HEK293 (cell line): ENCODE data around the gene TRIM46.

Source experiments
- CTCF ChIA-PET: fragments of 350-600 bp; formaldehyde crosslinking; extraction: SDS; loops from one replicate; lab custom pipeline; 2021; ENCODE audit warnings: antibody characterized with exemption; lab: Yijun Ruan, JAX
- POLR2A ChIA-PET: fragments of 300-600 bp; formaldehyde crosslinking; extraction: SDS; loops from one replicate; lab custom pipeline; 2020; ENCODE audit warnings: antibody characterized with exemption, inconsistent platforms; lab: Yijun Ruan, JAX
- H3K27ac ChIP-seq: fragments of 200-500 bp; sonication (Bioruptor generic); 2 replicates; pipeline ENCODE4 v1.5.1; 2014; ENCODE audit warnings: low read depth, low read length, control low read depth, inconsistent platforms; ENCODE audit errors: extremely low read depth
- H3K36me3 ChIP-seq, 2 experiments: fragments of 200-500 bp in 1 of 2; sonication (Bioruptor generic) in 1 of 2; 1 replicate in 1 of 2; 2 replicates in 1 of 2; pipeline ENCODE4 v1.5.1; 2014 to 2017; ENCODE audit warnings: inconsistent platforms in 2 of 2, low read length in 2 of 2; ENCODE audit not compliant: control insufficient read depth in 2 of 2, insufficient read depth in 1 of 2
- H3K4me1 ChIP-seq: fragments of 200-500 bp; sonication (Bioruptor generic); 2 replicates; pipeline ENCODE4 v1.5.1; 2014; ENCODE audit warnings: mild to moderate bottlenecking, low read length, inconsistent platforms; ENCODE audit not compliant: control insufficient read depth, insufficient read depth
- H3K4me3 ChIP-seq: 2 replicates; pipeline ENCODE4 v1.5.1; 2011; ENCODE audit warnings: low read depth, mild to moderate bottlenecking, control low read depth, low read length, moderate library complexity
- H3K9me3 ChIP-seq: fragments of 200-500 bp; sonication (Bioruptor generic); 2 replicates; pipeline ENCODE4 v1.5.1; 2014; ENCODE audit warnings: low read depth, low read length, inconsistent platforms; ENCODE audit not compliant: control insufficient read depth, insufficient read depth
- GFI1B ChIP-seq: fragments of 450-650 bp; formaldehyde crosslinking; IDR thresholded peaks from 2 replicates; pipeline ENCODE4 v1.5.1; 2016; ENCODE audit warnings: missing biosample characterization, missing genetic modification characterization
- SP2 ChIP-seq: fragments of 450-650 bp; formaldehyde crosslinking; IDR thresholded peaks from 2 replicates; pipeline ENCODE4 v1.5.1; 2016; ENCODE audit warnings: missing biosample characterization, missing genetic modification characterization
- TCF7L2 ChIP-seq: IDR thresholded peaks from 2 replicates; pipeline ENCODE4 v1.6.1; 2011; ENCODE audit warnings: low read depth, mild to moderate bottlenecking, inconsistent platforms, low read length, moderate library complexity, borderline replicate concordance
- ZFP3 ChIP-seq: fragments of 450-650 bp; formaldehyde crosslinking; IDR thresholded peaks from 2 replicates; pipeline ENCODE4 v1.5.1; 2016; ENCODE audit warnings: low read depth, missing biosample characterization, missing genetic modification characterization
- ZNF10 ChIP-seq: fragments of 450-650 bp; formaldehyde crosslinking; IDR thresholded peaks from 2 replicates; pipeline ENCODE4 v1.5.1; 2017; ENCODE audit warnings: missing biosample characterization, missing genetic modification characterization
- ZNF114 ChIP-seq: fragments of 450-650 bp; formaldehyde crosslinking; IDR thresholded peaks from 2 replicates; pipeline ENCODE4 v1.5.0; 2017; ENCODE audit warnings: missing biosample characterization, missing genetic modification characterization
- ZNF157 ChIP-seq: fragments of 450-650 bp; formaldehyde crosslinking; IDR thresholded peaks from 2 replicates; pipeline ENCODE4 v1.5.1; 2016; ENCODE audit warnings: missing biosample characterization, missing genetic modification characterization
- ZNF18 ChIP-seq: fragments of 450-650 bp; formaldehyde crosslinking; IDR thresholded peaks from 2 replicates; pipeline ENCODE4 v1.5.1; 2016; ENCODE audit warnings: missing biosample characterization, missing genetic modification characterization
- ZNF501 ChIP-seq: fragments of 450-650 bp; formaldehyde crosslinking; IDR thresholded peaks from 2 replicates; pipeline ENCODE4 v1.5.1; 2016; ENCODE audit warnings: missing biosample characterization, missing genetic modification characterization
- ZNF521 ChIP-seq: fragments of 450-650 bp; formaldehyde crosslinking; IDR thresholded peaks from 2 replicates; pipeline ENCODE4 v1.5.1; 2017; ENCODE audit warnings: missing biosample characterization, mild to moderate bottlenecking, missing genetic modification characterization
- ZNF548 ChIP-seq: fragments of 450-650 bp; formaldehyde crosslinking; IDR thresholded peaks from 2 replicates; pipeline ENCODE4 v1.5.1; 2016; ENCODE audit warnings: missing biosample characterization, missing genetic modification characterization
- ZNF560 ChIP-seq: fragments of 450-650 bp; formaldehyde crosslinking; IDR thresholded peaks from 2 replicates; pipeline ENCODE4 v1.5.1; 2017; ENCODE audit warnings: missing biosample characterization, missing genetic modification characterization, borderline replicate concordance
- ZNF621 ChIP-seq: fragments of 450-650 bp; formaldehyde crosslinking; IDR thresholded peaks from 2 replicates; pipeline ENCODE4 v1.5.1; 2017; ENCODE audit warnings: missing biosample characterization, missing genetic modification characterization
- ZNF626 ChIP-seq: fragments of 450-650 bp; sonication (Bioruptor Pico); formaldehyde crosslinking; IDR thresholded peaks from 2 replicates; pipeline ENCODE4 v1.5.1; 2018; ENCODE audit warnings: missing biosample characterization, missing genetic modification characterization, inconsistent platforms
- ZNF629 ChIP-seq: fragments of 450-650 bp; formaldehyde crosslinking; IDR thresholded peaks from 2 replicates; pipeline ENCODE4 v1.5.1; 2017; ENCODE audit warnings: missing biosample characterization, missing genetic modification characterization
- ZNF658 ChIP-seq: fragments of 450-650 bp; formaldehyde crosslinking; IDR thresholded peaks from 2 replicates; pipeline ENCODE4; 2016; ENCODE audit warnings: missing biosample characterization, missing genetic modification characterization
- ZNF747 ChIP-seq: fragments of 450-650 bp; formaldehyde crosslinking; IDR thresholded peaks from 2 replicates; pipeline ENCODE4 v1.5.1; 2016; ENCODE audit warnings: missing biosample characterization, missing genetic modification characterization
- ZNF785 ChIP-seq: fragments of 450-650 bp; formaldehyde crosslinking; IDR thresholded peaks from 2 replicates; pipeline ENCODE4 v1.5.1; 2016; ENCODE audit warnings: missing biosample characterization, missing genetic modification characterization
- TF ChIP-seq, protein P1 (sequence below): fragments of 450-650 bp; formaldehyde crosslinking; IDR thresholded peaks from 2 replicates; pipeline ENCODE4 v1.5.1; 2016; ENCODE audit warnings: missing biosample characterization, missing genetic modification characterization
- TF ChIP-seq, protein P2 (sequence below): fragments of 450-650 bp; formaldehyde crosslinking; IDR thresholded peaks from 2 replicates; pipeline ENCODE4 v1.5.1; 2017; ENCODE audit warnings: missing biosample characterization, missing genetic modification characterization
- TF ChIP-seq, protein P3 (sequence below): fragments of 450-650 bp; formaldehyde crosslinking; IDR thresholded peaks from 2 replicates; pipeline ENCODE4 v1.5.1; 2016; ENCODE audit warnings: missing biosample characterization, missing genetic modification characterization, low read depth

TRIM46 gene

GRCh38 chr1:155182052-155182550 is 8.5 kb downstream of the TRIM46 start:
- Histone ChIP-seq H3K36me3 (no peaks in the 10 kb centered on the region), H3K27ac (no peak overlapping the region), H3K9me3 (no peaks in the 10 kb centered on the region), H3K4me3 (no peak overlapping the region), H3K4me1 (no peaks in the 10 kb centered on the region)
- ChIA-PET POLR2A (interaction anchor here (0.6 kb wide), 1 partner anchor 1183 kb away, joined by 4 read pairs; no protein-coding TSS in a partner anchor), CTCF (interaction anchor here (0.7 to 3.1 kb wide), 3 partner anchors 9 to 25 kb away, joined by 4 to 21 read pairs (median 6); partner anchors contain the start of gene KRTCAP2)
- TF ChIP-seq ZNF629 (no peak), ZNF626 (tag by site-specific recombination) (no peak), ZNF501 (tag by site-specific recombination) (no peak), ZNF114 (tag by site-specific recombination) (no peak), ZNF658 (tag by site-specific recombination) (no peak), ZNF18 (tag by site-specific recombination) (no peak), ZNF10 (no peak), ZNF521 (tag by site-specific recombination) (no peak), ZNF560 (tag by site-specific recombination) (no peak)
- TF ChIP-seq, protein P1, sequence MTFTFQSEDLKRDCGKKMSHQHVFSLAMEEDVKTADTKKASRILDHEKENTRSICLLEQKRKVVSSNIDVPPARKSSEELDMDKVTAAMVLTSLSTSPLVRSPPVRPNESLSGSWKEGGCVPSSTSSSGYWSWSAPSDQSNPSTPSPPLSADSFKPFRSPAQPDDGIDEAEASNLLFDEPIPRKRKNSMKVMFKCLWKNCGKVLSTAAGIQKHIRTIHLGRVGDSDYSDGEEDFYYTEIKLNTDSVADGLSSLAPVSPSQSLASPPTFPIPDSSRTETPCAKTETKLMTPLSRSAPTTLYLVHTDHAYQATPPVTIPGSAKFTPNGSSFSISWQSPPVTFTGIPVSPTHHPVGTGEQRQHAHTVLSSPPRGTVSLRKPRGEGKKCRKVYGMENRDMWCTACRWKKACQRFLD (tag by site-specific recombination), result no peak
- TF ChIP-seq, protein P2, sequence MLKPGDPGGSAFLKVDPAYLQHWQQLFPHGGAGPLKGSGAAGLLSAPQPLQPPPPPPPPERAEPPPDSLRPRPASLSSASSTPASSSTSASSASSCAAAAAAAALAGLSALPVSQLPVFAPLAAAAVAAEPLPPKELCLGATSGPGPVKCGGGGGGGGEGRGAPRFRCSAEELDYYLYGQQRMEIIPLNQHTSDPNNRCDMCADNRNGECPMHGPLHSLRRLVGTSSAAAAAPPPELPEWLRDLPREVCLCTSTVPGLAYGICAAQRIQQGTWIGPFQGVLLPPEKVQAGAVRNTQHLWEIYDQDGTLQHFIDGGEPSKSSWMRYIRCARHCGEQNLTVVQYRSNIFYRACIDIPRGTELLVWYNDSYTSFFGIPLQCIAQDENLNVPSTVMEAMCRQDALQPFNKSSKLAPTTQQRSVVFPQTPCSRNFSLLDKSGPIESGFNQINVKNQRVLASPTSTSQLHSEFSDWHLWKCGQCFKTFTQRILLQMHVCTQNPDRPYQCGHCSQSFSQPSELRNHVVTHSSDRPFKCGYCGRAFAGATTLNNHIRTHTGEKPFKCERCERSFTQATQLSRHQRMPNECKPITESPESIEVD (tag by site-specific recombination), result no peak

GRCh38 chr1:155183775-155184221 is 10.1 kb downstream of the TRIM46 start:
- CTCF ChIA-PET, result interaction anchor here (0.5 to 4.4 kb wide), 4 partner anchors 9 to 386 kb away, joined by 3 to 21 read pairs (median 9); partner anchors contain the start of gene KRTCAP2

DNA sequence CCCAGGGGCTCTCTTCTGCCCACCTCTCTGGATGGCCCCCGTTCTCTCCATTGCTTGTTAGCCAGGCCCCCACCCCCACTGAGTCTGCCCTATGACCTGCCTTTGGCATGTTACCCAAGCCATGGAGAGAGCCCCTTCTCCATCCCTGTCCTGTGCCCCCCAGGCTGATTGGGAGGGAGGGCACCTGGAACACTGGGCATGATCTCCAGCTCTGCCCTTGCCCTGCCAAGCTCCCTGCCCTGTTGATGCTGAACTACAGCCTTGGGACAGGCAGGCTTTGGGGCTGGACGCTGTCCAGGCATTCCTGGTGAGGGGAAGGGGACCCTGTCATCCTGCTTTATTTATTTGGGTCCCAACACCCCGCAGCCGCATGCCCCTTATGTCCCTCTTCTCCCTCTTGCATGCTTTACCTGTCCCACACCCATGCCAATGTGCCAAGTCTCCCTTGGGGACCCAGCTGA is 10.7 kb downstream of the TRIM46 start:
- Histone ChIP-seq H3K4me3 (no peak overlapping the region), H3K36me3 (no peaks in the 10 kb centered on the region), H3K27ac (no peak overlapping the region), H3K4me1 (no peaks in the 10 kb centered on the region), H3K9me3 (no peaks in the 10 kb centered on the region)
- POLR2A ChIA-PET, result interaction anchor here (1.0 kb wide), 1 partner anchor 9 kb away, joined by 3 read pairs; no protein-coding TSS in a partner anchor
- CTCF ChIA-PET, result interaction anchor here (0.6 to 4.4 kb wide), 3 partner anchors 9 to 66 kb away, joined by 3 to 21 read pairs (median 15); partner anchors contain the start of gene KRTCAP2
- TF ChIP-seq ZNF747 (tag by site-specific recombination) (no peak), TCF7L2 (no peak), ZFP3 (tag by site-specific recombination) (no peak), ZNF157 (no peak), ZNF548 (no peak), ZNF785 (no peak)
- TF ChIP-seq, protein P3, sequence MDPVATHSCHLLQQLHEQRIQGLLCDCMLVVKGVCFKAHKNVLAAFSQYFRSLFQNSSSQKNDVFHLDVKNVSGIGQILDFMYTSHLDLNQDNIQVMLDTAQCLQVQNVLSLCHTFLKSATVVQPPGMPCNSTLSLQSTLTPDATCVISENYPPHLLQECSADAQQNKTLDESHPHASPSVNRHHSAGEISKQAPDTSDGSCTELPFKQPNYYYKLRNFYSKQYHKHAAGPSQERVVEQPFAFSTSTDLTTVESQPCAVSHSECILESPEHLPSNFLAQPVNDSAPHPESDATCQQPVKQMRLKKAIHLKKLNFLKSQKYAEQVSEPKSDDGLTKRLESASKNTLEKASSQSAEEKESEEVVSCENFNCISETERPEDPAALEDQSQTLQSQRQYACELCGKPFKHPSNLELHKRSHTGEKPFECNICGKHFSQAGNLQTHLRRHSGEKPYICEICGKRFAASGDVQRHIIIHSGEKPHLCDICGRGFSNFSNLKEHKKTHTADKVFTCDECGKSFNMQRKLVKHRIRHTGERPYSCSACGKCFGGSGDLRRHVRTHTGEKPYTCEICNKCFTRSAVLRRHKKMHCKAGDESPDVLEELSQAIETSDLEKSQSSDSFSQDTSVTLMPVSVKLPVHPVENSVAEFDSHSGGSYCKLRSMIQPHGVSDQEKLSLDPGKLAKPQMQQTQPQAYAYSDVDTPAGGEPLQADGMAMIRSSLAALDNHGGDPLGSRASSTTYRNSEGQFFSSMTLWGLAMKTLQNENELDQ, result no peak

More at GRCh38 chr1:155183775-155184221, 10.1 kb downstream of the TRIM46 start:
- no peaks in the 10 kb centered on the region for H3K9me3 ChIP-seq
- no peak for TF ChIP-seq SP2 (tag by site-specific recombination)
- no peak for TF ChIP-seq ZNF621 (tag by site-specific recombination)
- no peak for TF ChIP-seq GFI1B (tag by site-specific recombination)
- no peaks in the 10 kb centered on the region for H3K36me3 ChIP-seq
- no peak overlapping the region for H3K4me3 ChIP-seq
- no peak overlapping the region for H3K27ac ChIP-seq
- POLR2A ChIA-PET, result interaction anchor here (1.0 kb wide), 1 partner anchor 10 kb away, joined by 3 read pairs; no protein-coding TSS in a partner anchor
- H3K4me1 ChIP-seq, result no peaks in the 10 kb centered on the region
